Esophagus squamous epithelium (tissue), 5 donors: ENCODE results near the gene PRKG1. TPM values are rescaled to one million over a fixed set of nuclear protein-coding genes. Genes with fewer than 3 reads are reported as not detected.

Experiments used
- DNase-seq: peaks from one replicate; lab custom pipeline; 2025; lab: John Stamatoyannopoulos, UW
- H3K27ac ChIP-seq, 4 donors: fragments of 200-600 bp; sonication (generic); one replicate each; pipeline ENCODE4 v1.5.1; 2016 to 2019; ENCODE audit warnings: mild to moderate bottlenecking in 1 of 4
- H3K27me3 ChIP-seq, 4 donors: fragments of 200-600 bp; sonication (generic); 1 replicate in 3 of 4; 2 replicates in 1 of 4; pipeline versions ENCODE4 v1.5.1 to v1.6.0; 2017 to 2021; ENCODE audit warnings: antibody characterized with exemption in 1 of 4
- H3K36me3 ChIP-seq, 3 donors: fragments of 200-600 bp; sonication (generic); one replicate each; pipeline ENCODE4 v1.5.1; 2016 to 2019
- H3K4me1 ChIP-seq, 3 donors: fragments of 200-600 bp; sonication (generic); one replicate each; pipeline ENCODE4 v1.5.1; 2017 to 2019
- H3K4me3 ChIP-seq, 4 donors: fragments of 200-600 bp; sonication (generic); 1 replicate in 3 of 4; 2 replicates in 1 of 4; pipeline ENCODE4 v1.5.1; 2016 to 2019; ENCODE audit warnings: mild to moderate bottlenecking in 2 of 4, moderate library complexity in 1 of 4
- H3K9me3 ChIP-seq, 3 donors: fragments of 200-600 bp; sonication (generic); one replicate each; pipeline ENCODE4 v1.5.1; 2016 to 2019
- CTCF ChIP-seq, 6 experiments: fragments of 450-650 bp in 4 of 6; fragments of 200-600 bp in 2 of 6; sonication (generic) in 2 of 6; IDR thresholded peaks; one replicate each; pipeline ENCODE4 v1.5.1; 2016 to 2019; ENCODE audit warnings: antibody characterized with exemption in 6 of 6, mild to moderate bottlenecking in 4 of 6, moderate library complexity in 4 of 6
- POLR2A ChIP-seq, 4 donors: fragments of 450-650 bp; IDR thresholded peaks; one replicate each; pipeline ENCODE4 v1.6.1; 2017; ENCODE audit warnings: antibody characterized with exemption in 4 of 4, mild to moderate bottlenecking in 4 of 4, moderate library complexity in 3 of 4
- WGBS, 2 donors: methylation state at CpG; one replicate each; pipeline ENCODE4 v1.1.5; 2018; 5-methylcytosine and 5-hydroxymethylcytosine counted together
- intact Hi-C: fragments of 100-400 bp; cut with DNase I; formaldehyde crosslinking; loops from one replicate; pipeline ENCODE4 v1.15.0; 2022
- total RNA-seq, 4 donors: library from RNA; depleted of rRNA; stranded (reverse); fragments of >200 nt; gene quantifications; one replicate each; pipeline ENCODE4 v1.1.0, GENCODE V29; 2016
- donor health status: DM: yes; HTN: yes; CAD: no.

PRKG1 gene
- total RNA-seq, 4 donors from 2014 or later, result 2.0 to 10.9 (median 3.8) TPM

DNA sequence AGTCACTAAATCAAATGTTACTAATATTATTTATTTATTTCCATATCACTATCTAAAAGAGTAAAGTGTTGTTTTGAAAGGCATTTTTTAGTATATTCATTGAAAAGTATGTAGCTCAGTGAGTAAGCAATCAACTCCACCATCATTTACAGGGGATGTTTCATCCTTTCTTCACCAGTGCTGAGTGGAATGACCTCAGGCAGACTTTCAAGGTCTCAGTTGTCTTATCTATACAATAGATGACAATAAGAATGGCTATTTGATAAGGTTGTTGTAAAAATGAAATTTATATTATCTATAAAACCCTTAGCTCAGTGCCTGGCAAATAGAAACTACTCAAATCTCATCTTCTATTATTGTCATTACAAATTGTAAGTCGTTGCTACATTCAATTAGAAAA, 829.4 kb downstream of the PRKG1 start:
- DNase-seq, result no peak
- H3K36me3 ChIP-seq, result no peaks in the 10 kb centered on the region
- no peak overlapping the region for H3K4me3 ChIP-seq
- no peaks in the 10 kb centered on the region for H3K9me3 ChIP-seq
- no peaks in the 10 kb centered on the region for H3K4me1 ChIP-seq
- TF ChIP-seq CTCF (IDR thresholded peaks at IDR 0.05), result no peak
- no peak for TF ChIP-seq POLR2A (IDR thresholded peaks at IDR 0.05)
- no peaks in the 10 kb centered on the region for H3K27me3 ChIP-seq
- H3K27ac ChIP-seq, result no peak overlapping the region
- WGBS, 2 donors, result 55 to 63% methylated on average over 1 of the region's 1 CpG
- intact Hi-C loops, result no loop called here

- H3K9me3 ChIP-seq, result no peaks in the 10 kb centered on the region
- no peaks in the 10 kb centered on the region for H3K4me1 ChIP-seq
- DNase-seq, result no peak
- intact Hi-C loops, result no loop called here
- no peak overlapping the region for H3K4me3 ChIP-seq
- no peak for TF ChIP-seq CTCF (IDR thresholded peaks at IDR 0.05)
- H3K36me3 ChIP-seq, result no peaks in the 10 kb centered on the region
- no peak overlapping the region for H3K27ac ChIP-seq
- H3K27me3 ChIP-seq, result no peaks in the 10 kb centered on the region
Observed at GRCh38 chr10:51905032-51905431, 830.7 kb downstream of the PRKG1 start.

DNA sequence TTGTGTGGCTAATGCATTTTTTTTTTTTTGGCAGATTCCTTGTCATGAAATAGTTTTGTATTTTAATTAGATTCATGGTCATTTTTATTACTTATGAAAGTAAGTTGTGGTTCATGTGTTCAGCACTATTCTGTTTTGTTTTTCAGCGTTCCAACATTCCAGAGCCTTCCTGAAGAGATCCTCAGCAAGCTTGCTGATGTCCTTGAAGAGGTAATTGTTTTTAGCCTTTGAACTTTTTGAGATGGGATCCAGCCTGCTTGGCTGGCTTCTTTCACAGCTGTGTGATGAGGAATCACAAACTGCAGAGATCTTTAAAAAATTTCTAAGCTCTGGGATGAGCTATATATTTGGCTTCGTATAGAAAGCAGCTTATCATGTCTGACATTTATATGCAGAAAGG, 833.1 kb downstream of the PRKG1 start:
- Histone ChIP-seq H3K27me3 (no peaks in the 10 kb centered on the region), H3K27ac (no peak overlapping the region), H3K36me3 (no peaks in the 10 kb centered on the region), H3K9me3 (no peaks in the 10 kb centered on the region), H3K4me3 (no peak overlapping the region), H3K4me1 (no peaks in the 10 kb centered on the region)
- DNase-seq, result no peak
- 25 to 38% methylated on average over 2 of the region's 2 CpGs for WGBS, 2 donors
- intact Hi-C loops, result no loop called here
- TF ChIP-seq POLR2A (IDR thresholded peaks at IDR 0.05) (no peak), CTCF (IDR thresholded peaks at IDR 0.05) (no peak)

- H3K4me3 ChIP-seq, result no peak overlapping the region
- TF ChIP-seq POLR2A (IDR thresholded peaks at IDR 0.05) (no peak), CTCF (IDR thresholded peaks at IDR 0.05) (no peak)
- no peaks in the 10 kb centered on the region for H3K9me3 ChIP-seq
- no peaks in the 10 kb centered on the region for H3K4me1 ChIP-seq
- H3K27me3 ChIP-seq, result no peaks in the 10 kb centered on the region
- H3K36me3 ChIP-seq, result no peaks in the 10 kb centered on the region
- no peak overlapping the region for H3K27ac ChIP-seq
- intact Hi-C loops, result no loop called here
- DNase-seq, result no peak
Observed at GRCh38 chr10:51910189-51910588, 835.9 kb downstream of the PRKG1 start.

DNA sequence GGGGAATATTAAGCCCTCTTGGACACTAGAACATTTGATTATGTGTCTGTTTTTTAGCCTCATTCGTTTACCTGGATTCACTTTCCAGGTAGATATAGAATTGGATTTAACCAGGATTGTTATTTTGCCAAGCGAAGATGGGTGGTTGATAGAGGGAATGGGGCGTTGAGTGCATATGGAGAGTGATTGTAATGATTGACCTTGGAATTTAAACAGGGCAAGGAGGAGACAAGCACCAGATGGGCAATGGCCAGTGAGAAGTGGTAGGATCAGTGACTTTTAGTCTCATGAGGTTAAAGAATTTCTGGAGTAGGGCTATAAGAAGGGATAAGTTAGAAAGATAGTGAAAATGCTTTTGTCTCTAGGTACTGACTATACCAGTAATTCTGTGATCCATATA, 836.3 kb downstream of the PRKG1 start:
- Histone ChIP-seq H3K4me1 (no peaks in the 10 kb centered on the region), H3K27ac (no peak overlapping the region), H3K27me3 (no peaks in the 10 kb centered on the region), H3K9me3 (no peaks in the 10 kb centered on the region), H3K36me3 (no peaks in the 10 kb centered on the region), H3K4me3 (no peak overlapping the region)
- TF ChIP-seq CTCF (IDR thresholded peaks at IDR 0.05) (no peak), POLR2A (IDR thresholded peaks at IDR 0.05) (no peak)
- WGBS, 2 donors, result 64% methylated on average over 3 of the region's 3 CpGs
- intact Hi-C loops, result no loop called here
- no peak for DNase-seq
